Upper lobe of right lung (tissue), 1 donor: Measurements from ENCODE around the gene WDR62. TPM values are rescaled to one million over a fixed set of nuclear protein-coding genes. Genes with fewer than 3 reads are reported as not detected.
A peak's percentile ranks its signal among the peaks of the same experiment; 100 is the strongest.

ENCODE experiments used
- ATAC-seq: fragments of 200-7000 bp; cut with Tn5 transposase; one replicate; pipeline ENCODE4 v1.9.1; 2020; ENCODE audit warnings: mild to moderate bottlenecking, moderate library complexity
- DNase-seq: peaks from one replicate; pipeline ENCODE4 v3.0.0-alpha.2; 2020
- H3K27ac ChIP-seq: fragments of 200-600 bp; one replicate; pipeline ENCODE4 v1.8.0; 2022
- H3K27me3 ChIP-seq: fragments of 200-600 bp; one replicate; pipeline ENCODE4 v1.8.0; 2022; ENCODE audit warnings: mild to moderate bottlenecking
- H3K36me3 ChIP-seq: fragments of 200-600 bp; one replicate; pipeline ENCODE4 v1.8.0; 2022
- H3K4me1 ChIP-seq: fragments of 200-600 bp; one replicate; pipeline ENCODE4 v1.8.0; 2022
- H3K4me3 ChIP-seq: fragments of 200-600 bp; one replicate; pipeline ENCODE4 v1.8.0; 2022; ENCODE audit warnings: mild to moderate bottlenecking
- H3K9me3 ChIP-seq: fragments of 200-600 bp; one replicate; pipeline ENCODE4 v1.8.0; 2022
- CTCF ChIP-seq: fragments of 200-600 bp; IDR thresholded peaks from one replicate; pipeline ENCODE4 v1.8.0; 2022; ENCODE audit warnings: antibody characterized with exemption
- intact Hi-C: fragments of 100-400 bp; cut with DNase I; formaldehyde crosslinking; loops from one replicate; pipeline ENCODE4 v1.11.0; 2022
- total RNA-seq: library from RNA; stranded (reverse); fragmentation: NEBNext Ultra II Directional; extraction: Animal tissue kit (Norgen Biotek cat#: 25700); gene quantifications from one replicate; pipeline ENCODE4 v1.2.1, GENCODE V29; 2021
- donor health status: DM: no; HTN: yes; CAD: no; lungs with severe emphysema.

WDR62 gene
- total RNA-seq, 1 donor from 2014 or later: 0.93 TPM

GRCh38 chr19:36051637-36052036 is 3.1 kb upstream of the WDR62 start:
- H3K27ac ChIP-seq: no peak overlapping the region
- TF ChIP-seq CTCF: no peak
- H3K27me3 ChIP-seq: no peaks in the 10 kb centered on the region
- H3K36me3 ChIP-seq: no peaks in the 10 kb centered on the region
- no peak for ATAC-seq
- no peak for DNase-seq
- H3K9me3 ChIP-seq: no peaks in the 10 kb centered on the region
- peaks cover 5% of the 10 kb centered on the region for H3K4me1 ChIP-seq
- intact Hi-C loops: no loop called here
- no peak overlapping the region for H3K4me3 ChIP-seq

- ATAC-seq (peak; percentile 96), DNase-seq (peak; percentile 100)
- H3K27me3 ChIP-seq: no peaks in the 10 kb centered on the region
- no peaks in the 10 kb centered on the region for H3K36me3 ChIP-seq
- H3K9me3 ChIP-seq: no peaks in the 10 kb centered on the region
- H3K4me3 ChIP-seq: peak within 1 kb of the TSS; percentile 70
- peak; percentile 52 for TF ChIP-seq CTCF
- intact Hi-C loops: no loop called here
- H3K4me1 ChIP-seq: peaks cover 5% of the 10 kb centered on the region
- H3K27ac ChIP-seq: peak within 1 kb of the TSS; percentile 89
Measured at GRCh38 chr19:36054119-36054732, 471 bp upstream of the WDR62 start, which contains the start of gene THAP8. Gene THAP8, minus strand, starts transcription at chr19:36054285. Its CDS starts 68 bp downstream, at chr19:36054217.

- TF ChIP-seq CTCF: no peak
- ATAC-seq (no peak), DNase-seq (no peak)
- Histone ChIP-seq H3K36me3 (no peaks in the 10 kb centered on the region), H3K4me3 (no peak overlapping the region), H3K27me3 (no peaks in the 10 kb centered on the region), H3K4me1 (peaks cover 5% of the 10 kb centered on the region), H3K9me3 (no peaks in the 10 kb centered on the region), H3K27ac (no peak overlapping the region)
- intact Hi-C loops: no loop called here
Measured at GRCh38 chr19:36058481-36059179, 3.9 kb downstream of the WDR62 start.

GRCh38 chr19:36059180-36059910 is 4.6 kb downstream of the WDR62 start:
- H3K4me3 ChIP-seq: no peak overlapping the region
- ATAC-seq (no peak), DNase-seq (no peak)
- no peaks in the 10 kb centered on the region for H3K36me3 ChIP-seq
- H3K27ac ChIP-seq: no peak overlapping the region
- peaks cover 5% of the 10 kb centered on the region for H3K4me1 ChIP-seq
- intact Hi-C loops: no loop called here
- H3K9me3 ChIP-seq: no peaks in the 10 kb centered on the region
- no peak for TF ChIP-seq CTCF
- H3K27me3 ChIP-seq: no peaks in the 10 kb centered on the region

GRCh38 chr19:36060430-36060829 is 5.7 kb downstream of the WDR62 start:
- TF ChIP-seq CTCF: peak; percentile 44
- peak; percentile 80 for ATAC-seq

More at GRCh38 chr19:36060430-36060829, 5.7 kb downstream of the WDR62 start:
- no peaks in the 10 kb centered on the region for H3K27me3 ChIP-seq
- H3K4me3 ChIP-seq: no peak overlapping the region
- DNase-seq: no peak
- no peaks in the 10 kb centered on the region for H3K36me3 ChIP-seq
- peaks cover under 1% of the 10 kb centered on the region for H3K4me1 ChIP-seq
- intact Hi-C loops: no loop called here
- no peak overlapping the region for H3K27ac ChIP-seq
- H3K9me3 ChIP-seq: no peaks in the 10 kb centered on the region
